Measurements from ENCODE around the gene BSDC1. TPM values are rescaled to one million over a fixed set of nuclear protein-coding genes. Genes with fewer than 3 reads are reported as not detected.
A peak's percentile ranks its signal among the peaks of the same experiment; 100 is the strongest.

Gene BSDC1
- total RNA-seq, 1 experiment from 2014 or later, result 47.0 TPM

GRCh38 chr1:32393832-32394140, 455 bp downstream of the BSDC1 start:
- H3K79me2 ChIP-seq (ENCODE audit: insufficient read depth, low read length), result peaks cover 10% of the 10 kb centered on the region
- peak overlapping the region; percentile 89 to 95 for H3K4me3 ChIP-seq (replicated peaks in 1 of 2; ENCODE audit: low read depth in 1 of 2, low read length in 2 of 2)
- H3K4me1 ChIP-seq (ENCODE audit: control insufficient read depth in 1 of 2, insufficient read depth in 2 of 2, low read length in 2 of 2), result peaks cover 6 to 14% of the 10 kb centered on the region in 2 experiments
- H3K36me3 ChIP-seq (ENCODE audit: control insufficient read depth in 1 of 2, insufficient read depth in 2 of 2, low read length in 2 of 2), result peaks cover 0 to 2% of the 10 kb centered on the region in 2 experiments; a peak in 1 of 4 replicates
- H3K9ac ChIP-seq (ENCODE audit: low read length), result peak overlapping the region; percentile 89
- intact Hi-C loops (cut with micrococcal nuclease), result no loop called here
- TF ChIP-seq ZFX (IDR thresholded peaks at IDR 0.05) (no peak), ZNF274 (IDR thresholded peaks at IDR 0.05; ENCODE audit: low read depth, low read length) (no peak), MAX (IDR thresholded peaks at IDR 0.05) (no peak), SIN3A (IDR thresholded peaks at IDR 0.05; ENCODE audit: low read depth) (no peak), ELF1 (IDR thresholded peaks at IDR 0.05; ENCODE audit: borderline replicate concordance, low read depth) (no peak), POLR2AphosphoS5 (IDR thresholded peaks at IDR 0.05; ENCODE audit: low read depth, low read length) (no peak), EZH2phosphoT487 (IDR thresholded peaks at IDR 0.05; ENCODE audit: borderline replicate concordance) (no peak), FOSL1 (IDR thresholded peaks at IDR 0.05; ENCODE audit: low read depth) (no peak), YY1 (IDR thresholded peaks at IDR 0.05; ENCODE audit: extremely low read depth, insufficient replicate concordance, low read depth, low read length) (no peak), REST (IDR thresholded peaks at IDR 0.05; ENCODE audit: low read depth) (no peak), CTCF (IDR thresholded peaks at IDR 0.05 in 2 of 3, conservative IDR thresholded peaks at IDR 0.05 in 1 of 3; ENCODE audit: borderline replicate concordance in 1 of 3, insufficient read depth in 1 of 3, low read depth in 2 of 3, low read length in 2 of 3) (no peak), CEBPB (IDR thresholded peaks at IDR 0.05; ENCODE audit: low read depth) (no peak), ZBTB33 (IDR thresholded peaks at IDR 0.05; ENCODE audit: extremely low read depth, insufficient replicate concordance, low read length) (no peak), ATF3 (IDR thresholded peaks at IDR 0.05) (no peak), POLR2A (IDR thresholded peaks at IDR 0.05; ENCODE audit: borderline replicate concordance, extremely low read depth, insufficient read depth, insufficient read length) (no peak), TCF7L2 (IDR thresholded peaks at IDR 0.05; ENCODE audit: borderline replicate concordance, extremely low read depth, insufficient read depth, insufficient read length) (no peak), EGR1 (IDR thresholded peaks at IDR 0.05; ENCODE audit: low read depth) (no peak), JUND (IDR thresholded peaks at IDR 0.05) (no peak; the same call in 1 of the 2 replicates), CBX3 (IDR thresholded peaks at IDR 0.05; ENCODE audit: low read depth) (no peak), SP1 (IDR thresholded peaks at IDR 0.05; ENCODE audit: low read depth) (no peak)
- TSS peak; percentile 72 for BruUV-seq (replicated peaks)
- H3K27me3 ChIP-seq (ENCODE audit: insufficient read depth, low read length), result no peaks in the 10 kb centered on the region
- DNase-seq (ENCODE audit: low read depth, low spot score) (no peak), ATAC-seq (peak; percentile 53)
- no peaks in the 10 kb centered on the region for H4K20me1 ChIP-seq (ENCODE audit: insufficient read depth)
- ChIA-PET POLR2A (interaction anchor here (1.2 to 1.9 kb wide), 6 partner anchors 9 to 154 kb away, joined by 4 to 5 read pairs (median 5); partner anchors contain the start of gene MARCKSL1), CTCF (interaction anchor here (1.0 to 1.7 kb wide), 4 partner anchors 43 to 389 kb away, joined by 3 to 6 read pairs (median 4); no protein-coding TSS in a partner anchor), RAD21 (ENCODE audit: low non-redundant PET in 1 of 2, low total read pairs in 2 of 2, uncharacterized antibody in 2 of 2, unreplicated experiment in 2 of 2) (no interaction called here)
- no peaks in the 10 kb centered on the region for H3K9me3 ChIP-seq (ENCODE audit: control insufficient read depth in 1 of 2, insufficient read depth in 1 of 2, low read depth in 1 of 2, low read length in 2 of 2)
- peak overlapping the region; percentile 83 for H3K4me2 ChIP-seq (ENCODE audit: low read length)
- H2AFZ ChIP-seq (ENCODE audit: low read depth, low read length, poor library complexity, severe bottlenecking), result no peak overlapping the region
- peak overlapping the region; percentile 69 for H3K27ac ChIP-seq (ENCODE audit: low read depth, low read length)
- H3K9me2 ChIP-seq (ENCODE audit: insufficient read depth), result no peaks in the 10 kb centered on the region

All from HCT116 (cell line).